ENCODE results near the gene CEP85.

CEP85 gene

DNA sequence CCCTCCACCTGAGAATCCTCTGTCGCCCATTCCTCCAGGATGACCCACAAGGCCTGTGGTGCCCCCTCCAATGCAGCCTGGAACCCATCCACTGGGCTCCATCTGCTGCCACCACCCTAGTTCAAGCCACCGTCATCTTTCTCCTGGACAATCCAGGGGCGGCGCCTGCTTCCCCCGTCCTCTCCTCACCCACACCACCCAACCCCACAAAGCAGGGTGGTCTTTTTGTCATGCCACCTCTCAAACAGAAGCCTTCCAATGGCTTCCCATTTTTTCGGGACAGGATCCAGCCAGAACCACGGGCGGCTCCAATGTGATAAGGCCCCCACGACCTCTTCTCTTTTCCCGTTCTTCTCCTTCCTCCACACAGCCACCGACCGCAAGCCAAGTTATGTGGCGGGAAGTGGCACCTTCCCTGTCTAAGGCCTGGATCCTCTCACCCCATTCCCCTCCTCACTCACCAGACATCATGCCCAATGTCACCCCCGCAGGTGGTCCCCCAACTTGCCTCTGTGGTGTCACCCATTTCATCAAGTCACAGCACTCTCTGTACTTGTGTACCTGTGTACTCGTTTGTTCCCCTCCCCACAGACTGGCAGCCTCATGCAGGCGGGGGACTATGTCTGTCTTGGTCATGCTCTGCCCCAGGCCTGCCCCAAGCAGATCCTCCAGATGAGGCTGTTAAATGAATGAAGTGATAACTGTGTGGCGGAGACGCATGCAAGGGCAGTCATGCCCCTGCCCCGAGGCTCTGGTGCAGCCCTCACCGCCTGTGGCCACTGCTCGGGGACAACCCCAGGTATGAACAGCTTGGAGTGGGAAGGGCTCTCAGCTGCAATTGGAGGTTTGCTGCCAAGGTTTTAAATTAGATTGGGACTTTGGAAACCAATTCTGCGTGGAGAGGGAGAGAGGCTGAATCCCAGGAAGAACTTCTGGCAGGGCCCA, 61.5 kb downstream of the CEP85 start:
- no peak for DNase-seq (ENCODE audit: low read depth)
- H3K4me3 ChIP-seq (ENCODE audit: low read depth, low read length): no peak overlapping the region
- TF ChIP-seq CTCF (IDR thresholded peaks at IDR 0.05; ENCODE audit: insufficient read depth, low read depth, low read length, missing control alignments): no peak

GRCh38 chr1:26296340-26297056, 62.5 kb downstream of the CEP85 start:
- TF ChIP-seq CTCF (IDR thresholded peaks at IDR 0.05; ENCODE audit: insufficient read depth, low read depth, low read length, missing control alignments): no peak
- no peak overlapping the region for H3K4me3 ChIP-seq (ENCODE audit: low read depth, low read length)
- no peak for DNase-seq (ENCODE audit: low read depth)

- no peak for DNase-seq (ENCODE audit: low read depth)
- no peak overlapping the region for H3K4me3 ChIP-seq (ENCODE audit: low read depth, low read length)
- TF ChIP-seq CTCF (IDR thresholded peaks at IDR 0.05; ENCODE audit: insufficient read depth, low read depth, low read length, missing control alignments): no peak
Observed at GRCh38 chr1:26297057-26297790, 63.2 kb downstream of the CEP85 start.

GRCh38 chr1:26297791-26298124, 63.8 kb downstream of the CEP85 start:
- no peak for TF ChIP-seq CTCF (IDR thresholded peaks at IDR 0.05; ENCODE audit: insufficient read depth, low read depth, low read length, missing control alignments)
- no peak for DNase-seq (ENCODE audit: low read depth)
- no peak overlapping the region for H3K4me3 ChIP-seq (ENCODE audit: low read depth, low read length)

DNA sequence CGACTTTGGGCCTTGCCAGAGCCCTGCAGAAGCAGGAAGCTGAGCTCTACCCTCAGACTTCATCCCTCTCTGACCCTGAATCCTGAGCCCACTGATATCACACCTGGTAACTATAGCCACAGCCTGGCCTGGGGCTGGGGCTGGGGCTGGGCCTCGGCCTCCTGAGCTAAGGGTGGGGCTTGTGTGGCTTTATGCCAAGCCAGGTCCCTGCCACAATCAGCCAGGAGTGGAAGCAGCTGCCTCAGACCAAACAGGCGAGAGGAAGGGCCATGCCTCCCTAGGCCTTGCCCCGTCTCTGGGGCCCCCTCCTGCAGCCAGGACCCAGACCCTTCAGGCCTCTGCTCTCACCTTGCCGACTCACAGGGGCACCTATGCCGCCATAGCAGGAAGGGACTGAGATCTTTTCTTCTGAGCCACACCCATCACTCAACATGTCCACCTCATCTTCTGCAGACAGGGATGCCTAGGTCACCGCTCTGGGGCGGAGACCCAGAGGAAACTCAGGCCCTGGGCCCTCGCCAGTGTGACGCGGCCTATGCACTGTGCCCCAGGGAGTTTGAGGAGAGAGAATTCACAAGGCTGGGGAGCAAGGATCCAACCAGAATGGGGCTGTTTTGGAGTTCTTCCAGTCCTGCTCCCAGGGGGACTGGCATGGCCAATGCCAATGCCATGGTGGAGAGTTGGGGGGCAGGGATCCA, 66.7 kb downstream of the CEP85 start:
- no peak for TF ChIP-seq CTCF (IDR thresholded peaks at IDR 0.05; ENCODE audit: insufficient read depth, low read depth, low read length, missing control alignments)
- no peak overlapping the region for H3K4me3 ChIP-seq (ENCODE audit: low read depth, low read length)
- no peak for DNase-seq (ENCODE audit: low read depth)

- no peak for DNase-seq (ENCODE audit: low read depth)
- H3K4me3 ChIP-seq (ENCODE audit: low read depth, low read length): no peak overlapping the region
- TF ChIP-seq CTCF (IDR thresholded peaks at IDR 0.05; ENCODE audit: insufficient read depth, low read depth, low read length, missing control alignments): no peak
Observed at GRCh38 chr1:26302733-26303405, 68.9 kb downstream of the CEP85 start.

Data from GM12865 (cell line).